T47D (cell line): ENCODE measurements around the gene EPS8L1.

Experiments
- DNase-seq, 2 experiments: peaks; one replicate each; pipeline versions ENCODE4 v3.0.0 to v3.0.0-alpha.2; 2011 to 2012; ENCODE audit warnings: low read depth in 1 of 2, low spot score in 1 of 2
- JUND ChIP-seq: IDR thresholded peaks from 2 replicates; pipeline ENCODE4 v1.6.1; 2012; ENCODE audit warnings: low read depth
- in situ Hi-C: cut with HindIII; loops from 2 replicates; pipeline ENCODE4 v1.10.0; 2016; ENCODE audit warnings: low sequenced_read_pairs, low pct_unique_long_range_greater_than_20kb

The EPS8L1 gene

GRCh38 chr19:55041627-55042343, 33.9 kb upstream of the EPS8L1 start:
- no peak for DNase-seq
- in situ Hi-C loops, result no loop called here
- TF ChIP-seq JUND, result no peak

GRCh38 chr19:55042344-55042678, 33.4 kb upstream of the EPS8L1 start:
- DNase-seq, result no peak
- TF ChIP-seq JUND, result no peak

GRCh38 chr19:55042688-55043087, 33.0 kb upstream of the EPS8L1 start:
- TF ChIP-seq JUND, result no peak

More at GRCh38 chr19:55042344-55042678, 33.4 kb upstream of the EPS8L1 start:
- in situ Hi-C loops, result no loop called here

GRCh38 chr19:55044286-55044685, 31.4 kb upstream of the EPS8L1 start:
- DNase-seq, result no peak
- in situ Hi-C loops, result no loop called here
- TF ChIP-seq JUND, result no peak

More at GRCh38 chr19:55042688-55043087, 33.0 kb upstream of the EPS8L1 start:
- in situ Hi-C loops, result no loop called here
- DNase-seq, result no peak

- in situ Hi-C loops, result no loop called here
- DNase-seq, result no peak
- no peak for TF ChIP-seq JUND
These were observed 30.6 kb upstream of the EPS8L1 start for GRCh38 chr19:55044771-55045716.

GRCh38 chr19:55046975-55047622, 28.6 kb upstream of the EPS8L1 start:
- DNase-seq, result no peak
- in situ Hi-C loops, result no loop called here
- no peak for TF ChIP-seq JUND

GRCh38 chr19:55047951-55048350, 27.7 kb upstream of the EPS8L1 start:
- in situ Hi-C loops, result no loop called here
- no peak for TF ChIP-seq JUND

GRCh38 chr19:55048446-55048845, 27.2 kb upstream of the EPS8L1 start:
- in situ Hi-C loops, result no loop called here
- no peak for TF ChIP-seq JUND
- no peak for DNase-seq

More at GRCh38 chr19:55047951-55048350, 27.7 kb upstream of the EPS8L1 start:
- no peak for DNase-seq

- TF ChIP-seq JUND, result no peak
- DNase-seq, result no peak
- in situ Hi-C loops, result no loop called here
These were observed 24.7 kb upstream of the EPS8L1 start for GRCh38 chr19:55050749-55051532.

- no peak for DNase-seq
- no peak for TF ChIP-seq JUND
- in situ Hi-C loops, result no loop called here
These were observed 21.9 kb upstream of the EPS8L1 start for GRCh38 chr19:55053735-55054134.

GRCh38 chr19:55056827-55057226, 18.8 kb upstream of the EPS8L1 start:
- DNase-seq, result no peak
- TF ChIP-seq JUND, result no peak
- in situ Hi-C loops, result no loop called here
